ENCODE results near the gene FGD3.
A peak's percentile ranks its signal among the peaks of the same experiment; 100 is the strongest.

The FGD3 gene

DNA sequence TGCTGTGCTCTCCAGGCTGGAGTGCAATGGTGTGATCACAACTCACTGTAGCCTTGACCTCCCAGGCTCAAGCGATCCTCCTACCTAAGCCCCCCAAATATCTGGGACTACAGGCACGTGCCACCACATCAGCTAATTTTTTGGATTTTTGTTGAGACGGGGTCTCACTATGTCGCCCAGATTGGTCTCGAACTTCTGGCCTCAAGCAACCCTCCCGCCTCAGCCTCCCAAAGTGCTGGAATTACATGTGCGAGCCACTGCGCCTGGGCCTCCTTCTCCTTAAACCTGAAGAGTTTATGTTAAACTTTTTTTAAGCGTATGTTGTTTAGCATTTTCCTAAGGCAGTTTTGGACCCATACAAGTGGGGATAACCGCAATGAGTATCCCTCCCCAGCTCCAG is 80.4 kb downstream of the FGD3 start:
- DNase-seq (ENCODE audit: low read depth in 3 of 3, low spot score in 1 of 3): no peak

DNA sequence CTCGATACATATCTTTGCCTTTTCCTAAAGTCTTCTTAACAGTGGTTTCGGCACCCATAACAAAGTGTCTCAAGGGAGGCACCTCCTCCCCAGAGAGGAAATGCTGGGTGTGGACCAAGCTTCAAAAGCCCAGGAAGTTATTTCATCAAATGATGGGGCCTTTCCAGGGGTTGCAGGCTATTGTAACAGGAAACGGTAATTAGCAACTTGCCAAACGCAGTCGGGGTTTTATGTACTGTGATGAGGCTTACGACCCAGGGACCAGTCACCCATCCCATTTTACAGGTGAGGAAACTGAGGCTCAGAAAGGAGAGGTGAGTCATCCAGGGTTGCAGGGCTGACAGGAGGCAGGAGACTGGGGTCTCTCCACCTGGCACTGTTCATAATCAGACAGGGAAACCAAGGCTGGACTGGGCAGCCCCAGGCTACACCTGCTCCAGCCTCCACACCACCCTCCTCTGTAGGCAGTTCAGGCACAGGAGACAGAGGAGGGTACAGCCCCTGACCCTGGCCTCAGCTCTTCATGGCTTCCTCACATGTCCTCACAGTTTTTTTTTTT is 81.2 kb downstream of the FGD3 start:
- DNase-seq (ENCODE audit: low read depth in 3 of 3, low spot score in 1 of 3): peak in 2 of 3 donors; percentile 43 to 57

DNA sequence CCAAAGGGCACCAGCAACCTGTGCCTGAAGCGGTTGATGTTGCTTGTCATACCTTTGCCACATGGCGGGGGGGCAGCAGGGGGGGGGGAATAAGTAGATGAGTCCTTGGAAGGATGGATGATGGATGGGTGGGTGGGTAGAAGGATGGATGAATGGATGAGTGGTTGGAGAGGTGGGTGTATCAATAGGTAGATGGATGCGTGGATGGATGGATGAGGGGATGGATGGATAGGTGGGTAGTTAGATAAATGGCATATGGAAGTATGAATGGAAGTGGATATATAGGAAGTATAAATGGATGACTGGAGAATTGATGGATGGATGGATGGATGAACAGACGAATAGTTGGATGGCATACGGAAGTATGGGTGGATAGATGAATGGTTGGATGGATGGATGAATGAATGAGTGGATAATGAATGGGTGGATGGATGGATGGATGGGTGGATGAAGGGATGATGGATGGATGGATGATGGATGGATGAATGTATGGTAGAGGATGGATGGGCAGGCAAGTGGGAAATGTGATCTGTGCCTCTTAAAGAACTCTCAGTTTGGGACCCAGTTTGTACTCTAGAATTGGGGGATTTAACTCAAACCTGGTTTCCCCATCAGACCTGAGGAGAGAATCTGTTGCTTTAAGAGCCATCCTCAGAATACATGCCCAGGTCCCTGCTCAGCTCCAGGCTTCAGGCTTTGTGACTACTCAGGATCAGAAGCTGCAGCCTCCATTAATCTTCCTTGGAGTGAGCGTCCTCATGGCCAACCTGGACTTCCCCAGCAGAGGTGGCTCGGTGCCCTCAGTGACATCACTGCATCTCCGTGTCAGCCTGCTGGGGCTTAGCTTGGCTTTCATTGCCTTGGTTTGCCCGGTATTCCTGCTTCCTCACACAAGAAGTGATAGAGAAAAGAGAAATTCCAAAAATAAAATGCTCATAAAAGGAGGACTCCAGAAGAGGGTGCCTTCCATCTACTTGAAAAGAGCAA is 83.6 kb downstream of the FGD3 start:
- no peak for DNase-seq (ENCODE audit: low read depth in 3 of 3, low spot score in 1 of 3)

DNA sequence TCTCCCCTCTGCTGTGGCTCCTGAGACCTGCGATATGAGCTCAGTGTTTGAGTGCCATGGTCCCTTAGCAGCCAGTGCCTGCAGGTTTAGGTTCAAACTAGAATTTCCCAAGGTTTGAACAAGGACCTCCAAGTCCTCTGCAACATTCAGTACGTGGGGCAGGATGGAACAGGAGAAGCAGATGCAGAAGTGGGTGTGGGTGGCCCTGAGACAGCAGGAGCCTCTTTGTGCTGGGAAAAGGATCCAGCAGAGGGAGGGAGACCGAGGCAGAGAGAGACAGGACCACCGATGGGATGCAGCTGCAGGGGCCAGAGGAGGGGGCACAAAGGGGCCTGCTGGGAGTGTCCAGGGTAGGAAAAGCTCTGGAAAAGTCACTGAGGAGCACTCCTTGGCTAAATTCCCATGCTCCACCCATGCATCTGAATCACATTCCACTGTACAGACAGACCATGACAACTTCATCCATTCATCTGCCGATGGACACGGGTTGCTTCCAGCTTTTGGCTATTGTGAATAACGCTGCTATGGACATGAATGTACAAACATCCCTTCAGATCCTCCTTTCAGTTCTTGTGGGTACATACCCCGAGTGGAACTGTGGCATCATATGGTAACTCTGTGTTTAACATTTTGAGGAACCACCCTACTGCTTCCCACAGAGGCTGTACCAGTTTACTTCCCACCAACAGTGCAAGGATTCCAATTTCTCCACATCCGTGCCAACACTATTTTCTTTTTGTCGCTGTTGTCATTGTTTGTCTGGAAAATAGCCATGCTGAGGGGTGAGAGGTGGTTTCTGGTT is 84.5 kb downstream of the FGD3 start:
- DNase-seq (ENCODE audit: low read depth in 3 of 3, low spot score in 1 of 3): no peak

DNA sequence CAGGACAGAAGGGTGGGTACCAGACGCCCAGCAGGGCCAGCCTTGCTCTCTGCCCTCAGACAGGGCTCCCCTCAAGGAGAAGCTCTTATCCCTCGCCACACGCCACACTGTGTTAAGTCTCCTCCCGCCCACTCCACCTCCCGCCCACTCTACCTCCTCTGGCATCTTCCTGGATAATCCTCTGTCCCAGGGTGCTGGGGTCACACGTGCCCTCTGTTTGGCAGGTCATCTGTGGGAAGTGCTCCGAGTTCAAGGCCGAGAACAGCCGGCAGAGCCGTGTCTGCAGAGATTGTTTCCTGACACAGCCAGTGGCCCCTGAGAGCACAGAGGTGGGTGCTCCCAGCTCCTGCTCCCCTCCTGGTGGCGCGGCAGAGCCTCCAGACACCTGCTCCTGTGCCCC is 85.2 kb downstream of the FGD3 start:
- no peak for DNase-seq (ENCODE audit: low read depth in 3 of 3, low spot score in 1 of 3)

DNA sequence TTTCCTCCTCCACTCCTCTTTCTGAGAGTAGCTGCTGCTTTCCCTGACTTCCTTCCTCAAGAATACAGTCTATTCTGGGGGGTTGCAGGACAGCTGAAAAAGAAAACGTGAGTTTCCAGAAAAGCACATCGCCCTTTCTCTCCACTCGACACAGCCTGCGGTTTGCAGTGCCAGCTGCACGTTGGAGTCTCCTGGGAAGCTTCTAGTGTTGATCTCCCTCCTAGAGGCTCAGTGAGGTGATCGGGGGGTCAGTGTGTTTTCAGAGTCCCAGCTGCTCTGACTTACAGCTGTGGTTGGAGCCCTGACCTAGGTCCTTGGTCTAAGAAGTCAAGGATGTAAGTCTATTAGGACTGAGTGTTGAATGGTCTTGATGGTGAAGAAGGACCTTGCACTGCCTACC is 86.2 kb downstream of the FGD3 start:
- no peak for DNase-seq (ENCODE audit: low read depth in 3 of 3, low spot score in 1 of 3)

DNA sequence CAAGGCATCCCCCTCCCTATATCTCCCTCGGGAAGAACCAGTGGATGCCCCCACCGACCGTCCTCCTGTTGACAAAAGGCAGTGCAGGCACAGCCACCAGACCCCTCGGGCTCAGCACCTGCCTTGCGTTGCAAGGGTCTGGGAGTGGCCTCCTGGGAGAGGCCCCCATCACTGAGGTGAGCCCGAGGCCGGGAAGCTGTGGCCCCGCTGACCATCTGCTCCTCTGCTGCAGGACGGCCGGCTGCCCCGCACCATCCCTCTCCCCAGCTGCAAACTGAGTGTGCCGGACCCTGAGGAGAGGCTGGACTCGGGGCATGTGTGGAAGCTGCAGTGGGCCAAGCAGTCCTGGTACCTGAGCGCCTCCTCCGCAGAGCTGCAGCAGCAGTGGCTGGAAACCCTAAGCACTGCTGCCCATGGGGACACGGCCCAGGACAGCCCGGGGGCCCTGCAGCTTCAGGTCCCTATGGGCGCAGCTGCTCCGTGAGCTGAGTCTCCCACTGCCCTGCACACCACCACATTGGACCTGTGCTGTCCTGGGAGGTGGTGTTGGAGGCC is 87.9 kb downstream of the FGD3 start:
- DNase-seq (ENCODE audit: low read depth in 3 of 3, low spot score in 1 of 3): no peak

DNA sequence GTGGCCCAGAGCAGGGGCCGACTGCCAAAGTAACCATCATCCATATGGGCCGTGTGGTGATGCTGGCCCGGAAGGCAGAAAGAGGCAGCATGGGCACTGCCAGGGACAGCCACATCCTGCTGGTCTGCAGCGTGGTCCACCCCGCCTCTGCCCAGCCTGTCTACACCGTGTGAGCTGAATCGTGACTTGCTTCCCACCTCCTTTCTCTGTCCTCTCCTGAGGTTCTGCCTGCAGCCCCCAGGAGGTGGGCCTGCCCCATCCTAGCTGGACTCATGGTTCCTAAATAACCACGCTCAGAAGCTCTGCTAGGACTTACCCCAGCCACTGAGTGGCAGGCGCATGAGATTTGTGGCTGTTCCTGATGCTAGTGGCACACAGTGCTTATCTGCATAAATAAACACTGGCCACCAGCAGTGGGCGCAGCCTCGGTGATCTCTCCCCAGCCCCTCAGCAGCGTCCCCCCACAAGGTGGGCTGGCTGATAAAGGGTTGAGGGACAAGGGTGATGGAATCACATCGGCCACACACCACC is 88.6 kb downstream of the FGD3 start:
- no peak for DNase-seq (ENCODE audit: low read depth in 3 of 3, low spot score in 1 of 3)

DNA sequence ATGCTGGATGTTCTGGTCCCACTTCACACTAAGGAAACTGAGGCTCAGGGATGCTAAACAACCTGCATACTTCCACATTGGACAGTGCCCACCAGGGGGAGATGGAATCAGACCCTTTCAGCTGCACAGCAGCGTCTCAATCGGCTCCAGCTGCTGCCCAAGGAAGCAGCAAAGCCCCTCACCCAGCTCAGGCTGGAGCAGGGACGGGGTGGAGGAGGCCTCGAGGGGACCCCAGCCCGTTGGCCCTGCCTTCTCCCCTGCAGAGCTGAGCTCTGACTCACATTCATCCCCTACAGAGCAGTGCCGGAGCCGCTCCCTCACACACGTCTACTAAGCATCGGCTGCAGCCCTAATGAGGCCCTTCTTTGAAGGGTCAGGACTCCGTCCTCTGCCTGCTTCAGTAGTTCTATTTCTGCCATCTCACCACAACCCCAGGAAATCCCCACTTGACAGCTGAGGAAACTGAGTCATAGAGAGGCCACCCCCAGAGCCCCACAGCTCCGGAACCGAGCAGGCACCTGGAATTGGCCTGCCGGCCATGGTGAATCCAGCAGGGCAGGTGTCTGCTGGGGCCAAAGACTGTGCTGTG is 89.7 kb downstream of the FGD3 start:
- no peak for DNase-seq (ENCODE audit: low read depth in 3 of 3, low spot score in 1 of 3)

DNA sequence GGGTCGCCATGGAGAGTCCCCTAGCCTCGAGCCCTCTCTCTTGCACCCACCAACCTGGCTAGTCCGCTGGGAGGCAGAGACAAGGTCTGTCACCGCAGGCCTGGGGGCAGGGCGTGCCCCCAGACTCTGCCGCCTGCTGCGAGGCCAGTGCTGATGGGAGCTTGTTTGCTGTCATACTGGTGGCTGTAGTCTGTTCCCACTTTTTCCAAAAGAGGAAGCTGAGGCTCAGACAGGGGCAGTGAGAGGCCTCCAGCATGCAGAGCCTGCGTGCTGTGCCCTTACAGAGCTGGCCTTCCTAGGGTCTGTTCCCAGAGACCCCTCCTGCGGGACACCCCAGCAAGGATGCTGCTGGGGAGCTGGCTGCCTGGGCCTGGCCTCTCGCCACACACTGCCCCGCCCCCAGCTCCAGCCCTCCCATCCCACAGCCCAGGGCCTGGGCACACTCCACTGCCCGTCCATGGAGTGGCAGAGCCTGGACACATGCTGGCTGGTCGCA is 90.2 kb downstream of the FGD3 start:
- DNase-seq (ENCODE audit: low read depth in 3 of 3, low spot score in 1 of 3): no peak

DNA sequence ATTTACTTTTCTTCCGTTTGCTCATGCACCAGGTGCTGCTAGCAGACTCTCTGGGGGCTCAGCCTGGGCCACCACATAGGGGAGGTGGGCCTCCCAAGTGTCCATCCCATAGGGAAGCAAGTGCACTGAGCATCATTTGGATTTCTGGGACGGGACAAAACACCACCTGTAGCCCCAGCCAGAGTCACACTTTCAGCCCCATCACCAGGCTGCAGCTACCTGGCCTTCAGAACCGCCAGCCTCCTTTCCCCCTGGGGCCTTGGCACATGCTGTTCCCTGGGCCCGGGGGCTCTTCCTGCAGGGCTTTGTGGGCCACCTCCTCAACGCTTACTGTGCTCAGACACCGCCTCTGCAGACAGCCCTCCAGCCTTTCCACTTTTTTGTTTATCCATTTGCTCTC is 91.6 kb downstream of the FGD3 start:
- DNase-seq (ENCODE audit: low read depth in 3 of 3, low spot score in 1 of 3): no peak

DNA sequence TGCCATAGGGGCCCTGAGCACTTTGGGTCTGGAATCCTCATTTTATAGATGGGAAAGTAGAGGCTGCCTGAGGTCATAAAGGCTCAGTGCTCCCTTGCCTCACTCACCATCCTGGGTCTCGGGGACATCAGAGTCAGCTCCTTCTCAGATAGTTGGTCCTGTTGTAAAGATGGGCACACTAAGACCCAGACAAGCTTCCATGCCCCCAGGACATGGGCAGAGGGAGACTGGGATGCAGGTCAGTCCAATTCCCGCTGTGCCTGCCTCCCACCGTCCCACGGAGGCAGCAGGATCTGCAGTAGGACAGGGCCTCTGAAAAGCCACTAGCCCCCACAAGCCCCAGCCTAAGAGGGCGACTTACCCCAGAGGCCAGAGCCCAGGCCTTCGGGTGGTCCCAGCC is 92.1 kb downstream of the FGD3 start:
- no peak for DNase-seq (ENCODE audit: low read depth in 3 of 3, low spot score in 1 of 3)

DNA sequence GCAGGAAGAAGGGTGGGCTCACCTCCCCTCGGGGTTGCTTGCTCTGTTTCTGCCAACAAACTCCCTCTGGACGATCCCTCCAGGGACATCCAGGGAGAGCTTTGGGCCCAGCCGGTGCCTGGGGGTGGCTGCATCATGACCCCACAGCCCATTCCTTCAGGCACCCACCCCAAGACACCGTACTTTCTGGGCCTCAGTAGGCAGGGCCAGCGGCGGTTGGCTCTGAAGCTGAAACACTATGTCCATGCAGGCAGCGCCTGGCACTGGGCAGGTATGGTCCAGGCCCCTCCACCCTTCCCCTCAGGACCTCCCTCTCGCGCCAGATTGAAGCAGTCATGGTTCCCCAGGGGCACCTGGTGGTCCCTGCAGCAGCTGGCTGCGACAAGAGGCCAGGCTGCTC is 92.7 kb downstream of the FGD3 start:
- DNase-seq (ENCODE audit: low read depth in 3 of 3, low spot score in 1 of 3): no peak

DNA sequence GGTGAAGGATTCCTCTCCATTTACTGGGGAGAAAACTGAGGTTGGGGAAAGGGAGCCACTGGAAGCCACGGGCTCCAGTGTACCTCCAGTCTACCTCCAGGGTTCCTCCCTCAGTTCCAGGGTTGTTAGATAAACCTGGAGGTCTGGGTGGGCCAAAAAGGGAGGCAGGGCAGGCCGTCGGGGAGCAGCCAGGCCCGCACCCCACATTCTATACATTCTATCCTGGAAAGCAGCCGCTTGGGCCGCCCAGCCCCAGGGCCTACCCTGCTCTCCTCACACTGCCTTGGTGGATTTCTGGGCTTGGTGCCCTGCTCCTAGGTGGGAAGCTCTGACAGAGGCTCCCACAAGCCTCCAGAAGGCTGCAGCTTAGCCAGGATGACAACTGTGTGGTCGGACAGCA is 93.1 kb downstream of the FGD3 start:
- no peak for DNase-seq (ENCODE audit: low read depth in 3 of 3, low spot score in 1 of 3)

DNA sequence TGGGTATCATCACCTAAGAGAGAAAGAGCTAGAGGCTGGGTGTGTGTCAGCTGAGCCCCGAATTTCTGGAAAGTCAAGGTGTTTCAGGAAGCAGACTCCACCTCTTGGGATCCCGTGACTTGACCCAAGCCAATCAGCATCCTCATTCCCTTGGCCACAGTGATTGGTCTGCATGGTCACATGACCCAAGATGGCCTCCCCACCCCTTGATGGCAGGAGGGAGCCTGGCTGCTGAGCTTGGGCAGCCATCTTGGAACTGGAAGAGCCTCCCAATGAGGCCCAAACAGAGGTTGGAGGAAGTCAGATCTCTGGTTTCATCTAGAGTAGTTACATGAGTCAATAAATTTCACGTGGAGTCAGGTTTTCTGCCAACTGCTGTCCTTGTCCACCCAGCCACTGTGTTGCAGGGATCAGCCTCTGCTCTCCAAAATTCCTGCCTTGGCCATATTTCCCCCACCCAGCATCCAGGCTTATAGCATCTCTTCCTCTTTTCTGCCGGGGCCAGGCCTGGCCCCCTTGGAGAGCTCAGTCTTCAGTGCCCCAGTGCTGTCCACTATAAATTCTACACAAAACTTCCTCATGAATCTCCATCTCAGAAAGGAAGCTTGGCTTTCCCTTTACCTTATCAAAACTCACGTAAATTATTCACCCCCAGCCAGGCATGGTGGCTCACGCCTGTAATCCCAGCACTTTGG is 93.9 kb downstream of the FGD3 start:
- no peak for DNase-seq (ENCODE audit: low read depth in 3 of 3, low spot score in 1 of 3)

DNA sequence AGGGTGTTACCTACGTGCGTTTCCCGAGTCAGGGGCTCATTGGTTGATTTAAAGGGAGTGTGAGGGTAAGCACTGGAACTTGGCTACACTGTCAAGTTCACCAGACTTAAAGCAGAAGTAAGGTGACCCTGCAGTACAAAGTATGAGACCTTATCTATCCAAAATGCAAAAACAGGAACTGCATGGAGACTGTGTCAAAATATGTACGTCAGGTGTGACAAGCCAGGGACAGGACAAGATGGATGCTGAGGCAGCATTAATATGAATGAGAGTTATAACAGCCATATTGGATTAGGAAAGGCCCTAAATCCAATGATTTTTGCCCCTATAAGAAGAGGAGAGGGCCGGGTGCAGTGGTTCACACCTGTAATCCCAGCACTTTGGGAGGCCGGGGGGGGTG is 95.8 kb downstream of the FGD3 start:
- no peak for DNase-seq (ENCODE audit: low read depth in 3 of 3, low spot score in 1 of 3)

DNA sequence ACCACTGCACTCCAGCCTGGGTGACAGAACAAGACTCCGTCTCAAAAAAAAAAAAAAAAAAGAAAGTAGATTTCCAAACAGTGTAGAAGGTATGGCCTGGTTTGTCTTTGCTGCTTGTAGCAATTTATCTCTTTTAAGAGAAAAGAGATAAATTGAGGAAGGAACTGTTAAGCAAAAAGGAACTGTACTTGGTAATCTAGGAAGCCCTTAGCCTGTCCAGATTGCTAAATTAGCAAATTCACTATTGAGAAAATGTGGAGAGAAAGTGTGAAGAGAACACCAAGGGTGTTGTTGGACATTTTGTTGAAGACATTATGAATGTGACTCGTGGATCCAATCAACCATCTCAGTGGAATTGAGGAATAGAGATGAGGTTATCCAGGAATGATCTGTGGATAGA is 98.2 kb downstream of the FGD3 start:
- DNase-seq (ENCODE audit: low read depth in 3 of 3, low spot score in 1 of 3): no peak

DNA sequence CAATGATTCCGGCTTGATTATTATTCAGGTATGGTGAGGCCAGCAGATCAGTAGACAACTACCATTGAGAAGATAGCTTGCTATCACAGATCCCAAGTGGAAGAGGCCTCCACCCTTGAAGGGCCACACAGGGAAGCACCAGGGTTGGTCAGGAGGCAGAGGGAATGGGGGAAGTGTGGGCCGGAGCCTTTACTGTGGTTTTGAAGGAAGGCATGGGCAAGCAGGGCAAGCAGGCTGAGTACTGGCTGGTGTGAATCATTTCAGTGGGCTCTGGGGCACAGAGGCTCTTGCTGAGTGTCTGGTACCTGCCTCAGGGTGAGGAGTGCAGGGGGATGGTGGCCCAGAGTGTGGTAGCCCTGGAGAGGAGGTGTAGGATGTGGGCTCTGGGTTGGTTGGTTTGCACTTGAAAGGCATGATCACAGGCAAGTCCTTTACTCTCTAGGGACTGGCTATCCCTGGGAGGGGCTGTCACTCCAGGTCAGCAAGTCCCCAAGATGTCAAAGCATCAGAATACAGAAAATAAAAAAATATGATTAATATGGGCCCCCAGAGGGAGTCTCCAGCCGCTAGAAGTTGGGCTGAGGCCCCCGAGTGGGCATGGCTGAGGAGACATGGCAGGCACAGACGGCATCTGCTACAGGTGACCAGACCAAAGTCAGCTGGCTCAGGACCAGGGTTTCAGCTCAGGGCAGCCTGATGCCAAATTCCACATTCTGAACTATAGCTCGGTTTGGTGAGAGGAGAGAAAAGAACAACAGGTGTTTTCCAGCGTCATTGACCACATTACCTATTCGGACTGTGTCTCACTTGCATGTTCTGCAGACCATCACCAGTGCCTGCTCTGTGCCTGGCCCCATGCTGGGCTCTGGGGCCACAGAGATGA is 101.5 kb downstream of the FGD3 start:
- no peak for DNase-seq (ENCODE audit: low read depth in 3 of 3, low spot score in 1 of 3)

DNA sequence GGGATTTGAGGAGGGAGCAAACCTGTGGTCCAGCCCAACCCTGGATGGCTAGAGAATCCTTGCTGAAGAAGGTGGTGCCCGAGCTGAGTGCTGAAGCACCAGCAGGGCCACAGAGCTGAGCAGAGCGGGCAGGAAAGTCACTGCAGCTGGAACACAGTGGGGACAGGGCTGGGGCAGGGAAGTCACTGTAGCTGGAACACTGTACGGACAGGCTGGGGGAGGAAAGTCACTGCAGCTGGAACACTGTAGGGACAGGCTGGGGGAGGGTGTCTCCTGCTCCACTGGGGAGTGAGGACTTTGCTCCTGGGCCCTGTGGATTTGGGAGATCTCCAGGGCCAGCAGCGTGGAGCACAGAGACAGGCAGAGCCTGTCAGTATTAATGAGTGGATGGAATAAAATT is 102.2 kb downstream of the FGD3 start:
- DNase-seq (ENCODE audit: low read depth in 3 of 3, low spot score in 1 of 3): no peak

All from stimulated activated CD4-positive, alpha-beta T cell treated with anti-CD3 and anti-CD28 coated beads, TNF-alpha, amount 100 ng/mL, for 1 hour (primary cell).